GM12801 (cell line): Measurements from ENCODE around the gene CARS2.

Experiments used
- CTCF ChIP-seq: IDR thresholded peaks from one replicate; pipeline ENCODE4 v1.5.1; 2011; ENCODE audit warnings: control low read depth; ENCODE audit not compliant: insufficient read length; ENCODE audit errors: extremely low read depth

The CARS2 gene

GRCh38 chr13:110628477-110628793, 77.5 kb downstream of the CARS2 start:
- TF ChIP-seq CTCF, result no peak

- no peak for TF ChIP-seq CTCF
These were observed 78.0 kb downstream of the CARS2 start for GRCh38 chr13:110627761-110628476.

DNA sequence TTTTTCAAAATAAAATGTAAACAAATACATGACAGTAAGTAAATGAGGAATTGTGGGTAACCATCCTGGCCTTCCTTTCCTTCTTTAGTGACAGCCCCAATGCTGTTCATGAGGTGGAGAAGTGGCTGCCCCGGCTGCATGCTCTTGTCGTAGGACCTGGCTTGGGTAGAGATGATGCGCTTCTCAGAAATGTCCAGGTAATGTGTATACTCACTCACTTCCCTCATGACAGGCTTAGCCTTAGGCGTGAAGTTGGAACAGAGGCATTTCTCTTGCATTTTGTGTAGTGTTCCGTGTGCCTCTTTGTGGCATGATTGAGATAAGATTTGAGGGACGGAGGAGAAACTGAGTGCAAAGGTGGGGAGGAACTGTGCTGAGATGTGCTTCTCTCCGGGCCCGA, 78.6 kb downstream of the CARS2 start:
- no peak for TF ChIP-seq CTCF

DNA sequence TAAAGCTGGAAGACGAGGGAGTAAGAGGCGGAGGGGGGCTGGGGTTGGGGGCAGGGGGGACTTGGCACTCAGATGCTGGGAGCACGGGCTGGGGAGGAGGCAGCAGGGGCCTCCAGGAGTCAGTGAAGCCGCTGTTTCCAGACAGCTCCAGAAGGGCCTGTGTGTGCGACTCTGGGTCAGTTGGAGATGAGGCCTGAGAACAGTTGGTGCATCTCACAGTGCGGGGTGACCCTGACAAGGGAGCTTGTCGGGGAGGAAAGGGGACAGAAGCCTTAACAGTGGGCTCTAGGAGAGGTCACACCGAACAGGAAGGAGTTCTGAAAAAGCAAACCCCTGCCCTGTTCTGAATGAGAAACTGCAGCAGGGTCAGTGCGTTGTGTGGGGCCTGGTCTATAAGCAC, 79.4 kb downstream of the CARS2 start:
- no peak for TF ChIP-seq CTCF

DNA sequence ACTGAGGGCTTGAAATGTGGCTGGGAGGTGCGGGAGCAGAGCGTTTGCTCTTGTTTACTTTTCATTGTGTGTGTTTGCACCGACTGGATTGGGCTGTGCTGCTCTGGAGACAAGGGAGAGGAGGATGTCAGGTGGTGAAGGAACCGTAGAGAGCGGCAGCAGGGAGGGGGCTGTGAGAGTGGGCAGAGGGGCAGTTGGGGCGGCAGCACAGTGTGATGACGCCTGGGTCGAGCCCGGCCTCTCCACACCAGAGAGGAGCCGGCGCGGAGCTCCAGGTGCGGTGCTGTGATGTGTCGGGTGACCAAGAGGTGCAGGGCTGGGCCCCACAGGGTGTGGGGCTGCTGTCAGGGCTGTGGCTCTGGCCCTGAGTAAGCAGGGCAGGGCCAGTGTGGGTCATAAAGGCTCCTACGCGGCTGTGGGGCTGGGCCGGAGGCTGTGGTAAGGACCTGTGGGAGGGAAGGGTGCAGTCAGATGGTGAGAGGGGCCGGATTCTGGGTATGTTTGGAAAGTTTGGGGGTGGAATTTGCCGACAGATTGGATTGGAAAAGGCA, 80.1 kb downstream of the CARS2 start:
- TF ChIP-seq CTCF, result no peak

- no peak for TF ChIP-seq CTCF
These were observed 80.9 kb downstream of the CARS2 start for GRCh38 chr13:110624766-110625756.

DNA sequence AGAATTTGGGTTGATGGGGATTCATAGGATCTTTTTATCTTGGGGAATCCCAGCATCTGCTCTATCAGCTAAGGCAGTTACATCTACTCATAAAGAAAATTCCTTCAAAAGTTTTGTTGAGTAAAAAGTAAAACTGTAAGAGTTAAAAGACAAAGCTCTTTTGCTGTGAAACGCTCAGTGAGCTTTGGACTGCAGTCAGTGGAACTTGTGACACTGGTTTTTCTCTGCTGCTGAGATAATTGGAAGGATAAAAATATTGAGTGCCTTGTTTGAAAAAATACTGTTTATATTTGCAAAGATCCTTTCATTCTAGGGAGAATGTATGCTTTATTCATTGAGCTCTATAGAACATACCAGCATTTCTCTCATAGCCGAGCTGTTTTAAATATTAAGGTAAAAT, 85.3 kb downstream of the CARS2 start:
- no peak for TF ChIP-seq CTCF
